Transverse colon (tissue), 4 donors: Measurements from ENCODE around the gene CHID1. TPM values are rescaled to one million over a fixed set of nuclear protein-coding genes. Genes with fewer than 3 reads are reported as not detected.

Source experiments
- DNase-seq: peaks from one replicate; pipeline ENCODE4 v3.0.0-alpha.2; 2019
- H3K27ac ChIP-seq, 4 donors: fragments of 200-600 bp; sonication (generic); 2 replicates each; pipeline ENCODE4 v1.5.1; 2016 to 2018; ENCODE audit warnings: inconsistent platforms in 4 of 4
- H3K27me3 ChIP-seq: fragments of 200-600 bp; sonication (generic); 2 replicates; pipeline ENCODE4 v1.5.1; 2017; ENCODE audit warnings: inconsistent platforms
- H3K36me3 ChIP-seq, 4 donors: fragments of 200-600 bp; sonication (generic); 2 replicates each; pipeline ENCODE4 v1.5.1; 2017 to 2019; ENCODE audit warnings: inconsistent platforms in 4 of 4
- H3K4me1 ChIP-seq, 4 donors: fragments of 200-600 bp; sonication (generic); 2 replicates each; pipeline ENCODE4 v1.5.1; 2017 to 2020; ENCODE audit warnings: inconsistent platforms in 4 of 4
- H3K4me3 ChIP-seq, 4 donors: fragments of 200-600 bp; sonication (generic); 1 replicate in 1 of 4; 2 replicates in 3 of 4; pipeline versions ENCODE4 v1.5.1 to v1.6.1; 2017 to 2019; ENCODE audit warnings: inconsistent platforms in 4 of 4
- H3K9me3 ChIP-seq, 2 donors: fragments of 200-600 bp; sonication (generic); 2 replicates each; pipeline ENCODE4 v1.5.1; 2017 to 2019; ENCODE audit warnings: inconsistent platforms in 2 of 2
- EP300 ChIP-seq: sonication (generic); formaldehyde crosslinking; IDR thresholded peaks from one replicate; pipeline ENCODE4 v1.6.1; 2017; ENCODE audit warnings: antibody characterized with exemption, low read depth
- POLR2A ChIP-seq: fragments of 450-650 bp; IDR thresholded peaks from one replicate; pipeline ENCODE4 v1.6.1; 2016; ENCODE audit warnings: antibody characterized with exemption, mild to moderate bottlenecking, moderate library complexity
- POLR2AphosphoS5 ChIP-seq, 3 donors: sonication (generic); formaldehyde crosslinking; IDR thresholded peaks; one replicate each; pipeline ENCODE4 v1.6.1; 2016; ENCODE audit warnings: antibody characterized with exemption in 3 of 3
- WGBS, 2 donors: methylation state at CpG; one replicate each; pipeline ENCODE4 v1.1.5; 2018; ENCODE audit warnings: low coverage in 1 of 2; 5-methylcytosine and 5-hydroxymethylcytosine counted together
- in situ Hi-C, 4 donors: fragments of 200-750 bp; cut with MboI; loops; one replicate each; pipeline versions ENCODE4 v1.15.0 to v1.15.1; 2017; ENCODE audit warnings: low sequenced_read_pairs in 3 of 4, low pct_ligation_motif_present in 1 of 4, low pct_unique_long_range_greater_than_20kb in 1 of 4
- intact Hi-C: fragments of 100-400 bp; cut with DNase I; formaldehyde crosslinking; loops from one replicate; pipeline ENCODE4 v1.15.1; 2023; ENCODE audit warnings: low total_unique reads
- total RNA-seq, 4 donors: library from RNA; depleted of rRNA; stranded (reverse); fragments of >200 nt; gene quantifications; one replicate each; pipeline ENCODE4 v1.1.0, GENCODE V29; 2016
- TF ChIP-seq, protein P1 (sequence below), 5 experiments: fragments of 200-600 bp in 3 of 5; fragments of 450-650 bp in 2 of 5; sonication (generic) in 3 of 5; IDR thresholded peaks; 1 replicate in 2 of 5; 2 replicates in 3 of 5; pipeline ENCODE4 v1.5.1; 2016 to 2017; ENCODE audit warnings: antibody characterized with exemption in 5 of 5, inconsistent platforms in 3 of 5, mild to moderate bottlenecking in 2 of 5, moderate library complexity in 1 of 5

The CHID1 gene
- total RNA-seq, 4 donors from 2014 or later: 15.3 to 58.2 (median 41.4) TPM

DNA sequence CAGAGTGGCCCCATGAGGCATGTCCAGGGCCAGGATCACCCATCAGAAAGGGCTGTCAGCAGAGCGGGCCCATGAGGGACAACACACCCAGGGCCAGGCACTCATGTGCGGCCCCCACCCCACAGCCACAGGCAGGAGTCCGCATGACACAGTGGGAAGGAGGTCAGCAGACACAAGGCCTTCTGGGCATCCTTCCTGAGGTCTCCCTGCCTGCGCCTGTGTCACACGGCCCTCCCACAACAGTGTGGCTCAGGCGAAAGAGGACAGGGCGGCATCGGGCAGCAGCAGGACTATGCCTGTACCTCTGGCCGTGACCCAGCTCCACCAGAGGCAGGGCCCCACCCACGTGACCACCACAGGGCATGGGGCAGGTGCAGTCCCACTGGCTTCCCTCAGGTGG lies 27.1 kb downstream of the CHID1 start:
- intact Hi-C loops (no loop called here), in situ Hi-C loops (loop anchor here in 1 of 4 donors (25.0 kb wide), 1 partner anchor 629 kb away; no protein-coding TSS in a partner anchor)
- no peaks in the 10 kb centered on the region for H3K9me3 ChIP-seq
- no peak overlapping the region for H3K27ac ChIP-seq
- no peak for DNase-seq
- peaks cover 0 to 8% (median 2%) of the 10 kb centered on the region in 4 donors for H3K36me3 ChIP-seq
- H3K27me3 ChIP-seq: no peaks in the 10 kb centered on the region
- no peak overlapping the region for H3K4me3 ChIP-seq
- no CpG with 5 or more reads among the region's 10 CpGs for WGBS, 2 donors
- no peaks in the 10 kb centered on the region for H3K4me1 ChIP-seq
- no peak for TF ChIP-seq EP300
- TF ChIP-seq POLR2AphosphoS5 (IDR thresholded peaks at IDR 0.05): no peak
- TF ChIP-seq, protein P1, sequence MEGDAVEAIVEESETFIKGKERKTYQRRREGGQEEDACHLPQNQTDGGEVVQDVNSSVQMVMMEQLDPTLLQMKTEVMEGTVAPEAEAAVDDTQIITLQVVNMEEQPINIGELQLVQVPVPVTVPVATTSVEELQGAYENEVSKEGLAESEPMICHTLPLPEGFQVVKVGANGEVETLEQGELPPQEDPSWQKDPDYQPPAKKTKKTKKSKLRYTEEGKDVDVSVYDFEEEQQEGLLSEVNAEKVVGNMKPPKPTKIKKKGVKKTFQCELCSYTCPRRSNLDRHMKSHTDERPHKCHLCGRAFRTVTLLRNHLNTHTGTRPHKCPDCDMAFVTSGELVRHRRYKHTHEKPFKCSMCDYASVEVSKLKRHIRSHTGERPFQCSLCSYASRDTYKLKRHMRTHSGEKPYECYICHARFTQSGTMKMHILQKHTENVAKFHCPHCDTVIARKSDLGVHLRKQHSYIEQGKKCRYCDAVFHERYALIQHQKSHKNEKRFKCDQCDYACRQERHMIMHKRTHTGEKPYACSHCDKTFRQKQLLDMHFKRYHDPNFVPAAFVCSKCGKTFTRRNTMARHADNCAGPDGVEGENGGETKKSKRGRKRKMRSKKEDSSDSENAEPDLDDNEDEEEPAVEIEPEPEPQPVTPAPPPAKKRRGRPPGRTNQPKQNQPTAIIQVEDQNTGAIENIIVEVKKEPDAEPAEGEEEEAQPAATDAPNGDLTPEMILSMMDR (IDR thresholded peaks at IDR 0.05): no peak
- TF ChIP-seq POLR2A: no peak

- 90 to 92% methylated on average over 2 to 14 of the region's 14 CpGs for WGBS, 2 donors
- Histone ChIP-seq H3K36me3 (peaks cover 0 to 8% (median 2%) of the 10 kb centered on the region in 4 donors), H3K4me3 (no peak overlapping the region), H3K4me1 (no peaks in the 10 kb centered on the region), H3K27ac (no peak overlapping the region), H3K27me3 (no peaks in the 10 kb centered on the region), H3K9me3 (no peaks in the 10 kb centered on the region)
- no peak for DNase-seq
- no peak for TF ChIP-seq POLR2AphosphoS5 (IDR thresholded peaks at IDR 0.05)
- intact Hi-C loops: no loop called here
- in situ Hi-C loops: loop anchor here in 1 of 4 donors (25.0 kb wide), 1 partner anchor 630 kb away; no protein-coding TSS in a partner anchor
Measured at GRCh38 chr11:882596-882995, 28.0 kb downstream of the CHID1 start.

- intact Hi-C loops: no loop called here
Measured at GRCh38 chr11:880447-880846, 30.2 kb downstream of the CHID1 start.

GRCh38 chr11:877565-877964 lies 33.0 kb downstream of the CHID1 start:
- intact Hi-C loops (no loop called here), in situ Hi-C loops (loop anchor here in 1 of 4 donors (25.0 kb wide), 1 partner anchor 635 kb away; no protein-coding TSS in a partner anchor)
- WGBS, 2 donors: 94 to 97% methylated on average over 9 to 11 of the region's 11 CpGs
- Histone ChIP-seq H3K4me1 (no peaks in the 10 kb centered on the region), H3K27me3 (no peaks in the 10 kb centered on the region), H3K36me3 (peaks cover 0 to 4% (median 1%) of the 10 kb centered on the region in 4 donors), H3K9me3 (no peaks in the 10 kb centered on the region), H3K27ac (no peak overlapping the region), H3K4me3 (no peak overlapping the region)
- TF ChIP-seq POLR2AphosphoS5 (IDR thresholded peaks at IDR 0.05) (no peak), EP300 (no peak), POLR2A (no peak)
- TF ChIP-seq, protein P1 (IDR thresholded peaks at IDR 0.05): no peak
- DNase-seq: no peak

More at GRCh38 chr11:880447-880846, 30.2 kb downstream of the CHID1 start:
- TF ChIP-seq, protein P1 (IDR thresholded peaks at IDR 0.05): no peak
- no peak for DNase-seq
- H3K27me3 ChIP-seq: no peaks in the 10 kb centered on the region
- H3K9me3 ChIP-seq: no peaks in the 10 kb centered on the region
- peaks cover 0 to 8% (median 2%) of the 10 kb centered on the region in 4 donors for H3K36me3 ChIP-seq
- no peaks in the 10 kb centered on the region for H3K4me1 ChIP-seq
- no peak overlapping the region for H3K27ac ChIP-seq
- H3K4me3 ChIP-seq: no peak overlapping the region
- WGBS, 2 donors: 85 to 91% methylated on average over 4 to 14 of the region's 14 CpGs
- in situ Hi-C loops: loop anchor here in 1 of 4 donors (25.0 kb wide), 1 partner anchor 632 kb away; no protein-coding TSS in a partner anchor

GRCh38 chr11:876545-876944 lies 34.1 kb downstream of the CHID1 start:
- Histone ChIP-seq H3K9me3 (no peaks in the 10 kb centered on the region), H3K27me3 (no peaks in the 10 kb centered on the region), H3K4me1 (no peaks in the 10 kb centered on the region), H3K4me3 (no peak overlapping the region), H3K27ac (no peak overlapping the region), H3K36me3 (peaks cover 0 to 4% (median 0%) of the 10 kb centered on the region in 4 donors)
- WGBS, 2 donors: 87% methylated on average over 12 of the region's 12 CpGs; no CpG with 5 or more reads in 1 of the 2 donors
- TF ChIP-seq POLR2AphosphoS5 (IDR thresholded peaks at IDR 0.05) (no peak), EP300 (no peak), POLR2A (no peak)
- TF ChIP-seq, protein P1 (IDR thresholded peaks at IDR 0.05): no peak
- intact Hi-C loops (no loop called here), in situ Hi-C loops (loop anchor here in 1 of 4 donors (25.0 kb wide), 1 partner anchor 636 kb away; no protein-coding TSS in a partner anchor)
- DNase-seq: no peak
